Nephron progenitor cell (in vitro differentiated cells): ENCODE results near the gene DBP.
A peak's percentile ranks its signal among the peaks of the same experiment; 100 is the strongest.

Experiments
- DNase-seq: peaks from one replicate; pipeline ENCODE4 v3.0.0; 2021
- H3K27ac Mint-ChIP-seq: 2 replicates; pipeline ENCODE4 v1.8.0; 2021; ENCODE audit warnings: mild to moderate bottlenecking, moderate library complexity, mixed read lengths
- H3K27me3 Mint-ChIP-seq: 2 replicates; pipeline ENCODE4 v1.8.0; 2021; ENCODE audit warnings: mild to moderate bottlenecking, low read depth, mixed read lengths; ENCODE audit not compliant: poor library complexity
- H3K36me3 Mint-ChIP-seq: 2 replicates; pipeline ENCODE4 v1.8.0; 2021; ENCODE audit warnings: low read depth, mixed read lengths
- H3K4me1 Mint-ChIP-seq: 2 replicates; pipeline ENCODE4 v1.8.0; 2021; ENCODE audit warnings: mixed read lengths
- H3K4me3 Mint-ChIP-seq: 2 replicates; pipeline ENCODE4 v1.8.0; 2021; ENCODE audit warnings: mild to moderate bottlenecking, moderate library complexity, mixed read lengths
- H3K9me3 Mint-ChIP-seq: 2 replicates; pipeline ENCODE4 v1.8.0; 2021; ENCODE audit warnings: mild to moderate bottlenecking, moderate library complexity, mixed read lengths
- CTCF ChIP-seq: fragments of 200-600 bp; sonication (generic); IDR thresholded peaks from 2 replicates; pipeline ENCODE4 v1.5.0; 2021; ENCODE audit warnings: antibody characterized with exemption

Gene DBP

GRCh38 chr19:48617146-48617937, 19.8 kb downstream of the DBP start:
- peaks cover 24% of the 10 kb centered on the region for H3K36me3 Mint-ChIP-seq
- H3K4me1 Mint-ChIP-seq = peaks cover 71% of the 10 kb centered on the region
- H3K4me3 Mint-ChIP-seq = peak overlapping the region; percentile 97
- no peaks in the 10 kb centered on the region for H3K27me3 Mint-ChIP-seq
- no peak for DNase-seq
- H3K27ac Mint-ChIP-seq = peak overlapping the region; percentile 71
- no peak for TF ChIP-seq CTCF
- no peaks in the 10 kb centered on the region for H3K9me3 Mint-ChIP-seq

GRCh38 chr19:48616491-48617056, 20.6 kb downstream of the DBP start:
- H3K9me3 Mint-ChIP-seq = no peaks in the 10 kb centered on the region

GRCh38 chr19:48616041-48616436, 21.1 kb downstream of the DBP start:
- H3K27ac Mint-ChIP-seq = peak overlapping the region; percentile 95
- DNase-seq = no peak
- peaks cover 19% of the 10 kb centered on the region for H3K36me3 Mint-ChIP-seq
- H3K4me1 Mint-ChIP-seq = peaks cover 61% of the 10 kb centered on the region
- no peaks in the 10 kb centered on the region for H3K9me3 Mint-ChIP-seq
- TF ChIP-seq CTCF = no peak
- no peaks in the 10 kb centered on the region for H3K27me3 Mint-ChIP-seq
- H3K4me3 Mint-ChIP-seq = peak overlapping the region; percentile 97

More at GRCh38 chr19:48616491-48617056, 20.6 kb downstream of the DBP start:
- TF ChIP-seq CTCF = no peak
- peak overlapping the region; percentile 95 for H3K27ac Mint-ChIP-seq
- H3K36me3 Mint-ChIP-seq = peaks cover 22% of the 10 kb centered on the region
- no peak for DNase-seq
- no peaks in the 10 kb centered on the region for H3K27me3 Mint-ChIP-seq
- peaks cover 65% of the 10 kb centered on the region for H3K4me1 Mint-ChIP-seq
- H3K4me3 Mint-ChIP-seq = peak overlapping the region; percentile 97

GRCh38 chr19:48615231-48616040, 21.7 kb downstream of the DBP start:
- H3K9me3 Mint-ChIP-seq = no peaks in the 10 kb centered on the region
- H3K4me3 Mint-ChIP-seq = peak overlapping the region; percentile 52
- TF ChIP-seq CTCF = no peak
- no peak for DNase-seq
- H3K27me3 Mint-ChIP-seq = no peaks in the 10 kb centered on the region
- peak overlapping the region; percentile 95 for H3K27ac Mint-ChIP-seq
- peaks cover 19% of the 10 kb centered on the region for H3K36me3 Mint-ChIP-seq
- peaks cover 61% of the 10 kb centered on the region for H3K4me1 Mint-ChIP-seq

- TF ChIP-seq CTCF = no peak
- peak within 1 kb of the TSS; percentile 98 for H3K27ac Mint-ChIP-seq
- peak within 1 kb of the TSS; percentile 52 for H3K4me3 Mint-ChIP-seq
- peaks cover 19% of the 10 kb centered on the region for H3K36me3 Mint-ChIP-seq
- peaks cover 54% of the 10 kb centered on the region for H3K4me1 Mint-ChIP-seq
- H3K27me3 Mint-ChIP-seq = no peaks in the 10 kb centered on the region
- DNase-seq = no peak
- H3K9me3 Mint-ChIP-seq = no peaks in the 10 kb centered on the region
Measured at GRCh38 chr19:48614436-48615230, 22.5 kb downstream of the DBP start, which contains the start of gene FAM83E. Gene FAM83E, minus strand, starts transcription at chr19:48615076. Its CDS starts 1,704 bp downstream, at chr19:48613372.
